Brain microvascular endothelial cell (primary cell): Measurements from ENCODE around the gene LRRK1.

Source experiments
- DNase-seq: peaks from one replicate; pipeline ENCODE4 v3.0.0-alpha.2; 2020
- H3K27ac ChIP-seq: fragments of 250-450 bp; sonication (Bioruptor Pico); 2 replicates; pipeline ENCODE4 v1.5.1; 2020; ENCODE audit warnings: mild to moderate bottlenecking, moderate library complexity
- H3K27me3 ChIP-seq: fragments of 250-450 bp; sonication (Bioruptor Pico); replicated peaks from 2 replicates; pipeline ENCODE4 v1.5.1; 2020; ENCODE audit warnings: mild to moderate bottlenecking
- H3K36me3 ChIP-seq: fragments of 250-450 bp; sonication (Bioruptor Pico); replicated peaks from 2 replicates; pipeline ENCODE4 v1.5.1; 2020; ENCODE audit warnings: mild to moderate bottlenecking
- H3K4me3 ChIP-seq: 2 replicates; pipeline ENCODE4 v1.5.1; 2011; ENCODE audit warnings: low read depth, mild to moderate bottlenecking, control low read depth, low read length, moderate library complexity
- in situ Hi-C: cut with HindIII; loops from 2 replicates; pipeline ENCODE4 v1.10.0; 2017; ENCODE audit warnings: low sequenced_read_pairs, low pct_ligation_motif_present
- TF ChIP-seq, protein P1 (sequence below): IDR thresholded peaks from 2 replicates; pipeline ENCODE4 v1.5.1; 2011; ENCODE audit warnings: low read depth, mild to moderate bottlenecking, moderate library complexity, low read length, control low read depth, inconsistent platforms; ENCODE audit errors: missing control alignments

Gene LRRK1

DNA sequence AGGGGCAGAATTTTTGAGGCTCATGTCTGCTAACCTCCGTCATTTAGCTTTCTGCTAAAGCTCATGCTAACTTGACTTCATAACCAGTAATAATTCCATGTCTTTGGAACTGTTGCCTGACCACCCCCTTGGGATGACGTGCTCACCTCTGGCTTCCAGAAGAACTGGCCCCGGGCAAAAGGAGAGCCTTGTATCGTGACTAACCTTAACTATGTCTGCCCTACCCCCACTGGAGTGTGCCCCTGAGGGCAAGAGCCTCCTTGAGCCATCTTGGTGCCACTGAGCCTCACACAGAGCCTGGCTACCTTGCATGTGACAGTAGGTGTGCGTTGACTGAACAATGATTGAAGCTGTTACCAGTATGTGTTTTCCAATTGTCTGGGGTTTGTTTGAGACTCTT lies 4.7 kb downstream of the LRRK1 start:
- H3K27me3 ChIP-seq: no peaks in the 10 kb centered on the region
- in situ Hi-C loops: no loop called here
- no peak overlapping the region for H3K4me3 ChIP-seq
- no peaks in the 10 kb centered on the region for H3K36me3 ChIP-seq
- DNase-seq: no peak
- H3K27ac ChIP-seq: no peak overlapping the region
- TF ChIP-seq, protein P1, sequence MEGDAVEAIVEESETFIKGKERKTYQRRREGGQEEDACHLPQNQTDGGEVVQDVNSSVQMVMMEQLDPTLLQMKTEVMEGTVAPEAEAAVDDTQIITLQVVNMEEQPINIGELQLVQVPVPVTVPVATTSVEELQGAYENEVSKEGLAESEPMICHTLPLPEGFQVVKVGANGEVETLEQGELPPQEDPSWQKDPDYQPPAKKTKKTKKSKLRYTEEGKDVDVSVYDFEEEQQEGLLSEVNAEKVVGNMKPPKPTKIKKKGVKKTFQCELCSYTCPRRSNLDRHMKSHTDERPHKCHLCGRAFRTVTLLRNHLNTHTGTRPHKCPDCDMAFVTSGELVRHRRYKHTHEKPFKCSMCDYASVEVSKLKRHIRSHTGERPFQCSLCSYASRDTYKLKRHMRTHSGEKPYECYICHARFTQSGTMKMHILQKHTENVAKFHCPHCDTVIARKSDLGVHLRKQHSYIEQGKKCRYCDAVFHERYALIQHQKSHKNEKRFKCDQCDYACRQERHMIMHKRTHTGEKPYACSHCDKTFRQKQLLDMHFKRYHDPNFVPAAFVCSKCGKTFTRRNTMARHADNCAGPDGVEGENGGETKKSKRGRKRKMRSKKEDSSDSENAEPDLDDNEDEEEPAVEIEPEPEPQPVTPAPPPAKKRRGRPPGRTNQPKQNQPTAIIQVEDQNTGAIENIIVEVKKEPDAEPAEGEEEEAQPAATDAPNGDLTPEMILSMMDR: no peak

DNA sequence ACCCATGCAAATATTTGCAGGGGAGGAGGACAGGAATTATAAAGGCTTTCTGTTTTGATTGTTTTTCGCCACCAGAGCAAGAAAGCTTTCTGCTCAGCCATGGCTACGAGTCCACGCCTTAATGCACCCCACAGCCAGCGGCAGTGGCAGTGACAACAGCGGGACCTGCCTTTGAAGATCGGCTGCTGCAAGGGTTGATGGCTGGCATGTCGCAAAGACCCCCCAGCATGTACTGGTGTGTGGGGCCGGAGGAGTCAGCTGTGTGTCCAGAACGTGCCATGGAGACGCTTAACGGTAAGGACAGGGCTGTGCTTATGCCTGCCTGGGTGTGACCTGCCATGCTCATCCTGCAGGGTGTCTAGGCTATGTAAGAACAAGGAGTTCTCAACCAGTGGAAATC lies 5.3 kb downstream of the LRRK1 start:
- Histone ChIP-seq H3K36me3 (no peaks in the 10 kb centered on the region), H3K27me3 (no peaks in the 10 kb centered on the region), H3K27ac (no peak overlapping the region), H3K4me3 (no peak overlapping the region)
- no peak for DNase-seq
- TF ChIP-seq, protein P1: no peak
- in situ Hi-C loops: no loop called here

DNA sequence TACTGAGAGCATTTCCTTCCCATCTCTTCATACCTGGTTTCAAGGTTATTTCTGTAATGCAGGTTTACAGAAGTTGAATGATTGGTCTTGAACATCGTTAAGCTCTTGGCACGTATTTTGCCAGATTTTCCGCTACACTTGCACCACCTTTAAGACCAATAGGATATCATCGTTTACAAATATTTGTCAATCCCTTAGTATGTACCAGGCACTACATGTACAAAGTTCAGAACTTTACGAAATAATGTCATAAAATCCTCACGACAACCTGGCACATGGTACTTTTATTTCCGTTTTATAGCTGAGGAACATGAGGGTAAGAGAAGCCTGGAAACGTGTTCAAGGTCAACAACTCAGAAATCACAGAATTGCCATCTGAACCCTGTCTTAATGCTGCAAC lies 6.3 kb downstream of the LRRK1 start:
- TF ChIP-seq, protein P1: no peak
- no peaks in the 10 kb centered on the region for H3K36me3 ChIP-seq
- no peaks in the 10 kb centered on the region for H3K27me3 ChIP-seq
- DNase-seq: no peak
- in situ Hi-C loops: no loop called here
- H3K4me3 ChIP-seq: no peak overlapping the region
- H3K27ac ChIP-seq: no peak overlapping the region

DNA sequence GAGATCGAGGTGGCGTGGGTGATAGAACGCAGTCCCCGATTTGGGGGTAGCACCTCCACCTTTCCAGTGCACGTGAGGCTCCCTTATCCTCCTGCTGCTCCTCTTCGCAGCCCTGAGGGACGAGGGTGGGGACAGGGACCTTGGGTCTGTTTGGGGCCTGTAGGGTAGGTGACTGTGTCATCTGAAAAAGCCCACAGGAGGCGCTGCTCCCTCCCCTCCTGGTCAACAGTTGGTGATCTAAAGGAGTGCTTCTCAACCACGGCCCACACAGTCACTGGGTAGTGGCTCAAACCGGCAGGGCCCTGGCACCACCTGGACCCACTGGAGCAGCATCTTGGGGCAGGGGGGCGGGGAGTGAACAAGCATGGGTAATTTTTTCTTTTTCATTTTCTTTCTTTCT lies 7.1 kb downstream of the LRRK1 start:
- no peaks in the 10 kb centered on the region for H3K36me3 ChIP-seq
- H3K27me3 ChIP-seq: no peaks in the 10 kb centered on the region
- H3K27ac ChIP-seq: no peak overlapping the region

DNA sequence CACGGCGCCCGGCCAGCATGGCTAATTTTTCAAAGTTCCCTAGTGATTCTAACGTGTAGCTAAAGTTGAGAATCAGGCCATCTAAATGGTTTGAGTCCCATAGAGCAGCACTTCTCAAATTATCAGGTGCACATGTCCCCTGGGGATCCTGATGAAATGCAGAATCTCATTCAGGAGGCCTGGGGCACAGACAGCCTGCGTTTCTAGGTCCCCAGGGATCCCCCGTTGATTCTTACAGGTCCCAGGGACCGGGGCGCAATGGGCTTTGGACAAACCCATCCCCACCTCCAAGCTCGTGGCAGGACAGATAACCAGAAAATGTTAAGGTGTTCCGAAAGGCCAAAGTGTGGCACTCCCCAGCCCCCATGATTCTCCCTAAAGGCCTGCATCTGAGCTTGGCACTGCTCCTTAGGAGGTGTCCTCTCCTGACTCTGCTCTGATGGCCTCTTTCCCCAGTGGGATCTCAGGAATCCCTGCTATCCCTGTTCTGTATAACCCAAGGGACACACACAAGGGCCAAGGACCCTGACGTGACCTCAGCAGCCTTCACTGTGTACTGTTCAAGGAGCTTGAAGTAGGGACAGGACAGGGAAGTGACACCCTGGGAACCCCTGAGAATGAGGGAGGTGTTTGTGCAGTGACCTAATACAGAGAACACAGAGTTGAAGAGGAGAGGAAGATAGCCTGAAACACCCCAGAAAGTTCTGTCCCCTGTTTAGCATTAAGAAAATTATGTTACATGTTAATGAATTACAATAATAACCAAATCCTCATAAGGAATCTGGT lies 8.0 kb downstream of the LRRK1 start:
- TF ChIP-seq, protein P1: no peak
- Histone ChIP-seq H3K4me3 (no peak overlapping the region), H3K27ac (no peak overlapping the region), H3K27me3 (no peaks in the 10 kb centered on the region), H3K36me3 (no peaks in the 10 kb centered on the region)
- in situ Hi-C loops: no loop called here
- DNase-seq: no peak

More for the DNA sequence above, 7.1 kb downstream of the LRRK1 start:
- no peak overlapping the region for H3K4me3 ChIP-seq
- TF ChIP-seq, protein P1: peak; percentile 25
- in situ Hi-C loops: no loop called here
- DNase-seq: no peak
